Measurements from ENCODE around the gene GPM6B. TPM values are rescaled to one million over a fixed set of nuclear protein-coding genes. Genes with fewer than 3 reads are reported as not detected.

GPM6B gene
- polyA plus RNA-seq, 1 donor from 2014 or later, result 205 TPM

- no peaks in the 10 kb centered on the region for H3K36me3 ChIP-seq (ENCODE audit: insufficient read depth, low read length)
- no peak overlapping the region for H3K4me2 ChIP-seq (ENCODE audit: low read length)
Measured at GRCh38 chrX:13768939-13769338, 48.0 kb downstream of the GPM6B start.

DNA sequence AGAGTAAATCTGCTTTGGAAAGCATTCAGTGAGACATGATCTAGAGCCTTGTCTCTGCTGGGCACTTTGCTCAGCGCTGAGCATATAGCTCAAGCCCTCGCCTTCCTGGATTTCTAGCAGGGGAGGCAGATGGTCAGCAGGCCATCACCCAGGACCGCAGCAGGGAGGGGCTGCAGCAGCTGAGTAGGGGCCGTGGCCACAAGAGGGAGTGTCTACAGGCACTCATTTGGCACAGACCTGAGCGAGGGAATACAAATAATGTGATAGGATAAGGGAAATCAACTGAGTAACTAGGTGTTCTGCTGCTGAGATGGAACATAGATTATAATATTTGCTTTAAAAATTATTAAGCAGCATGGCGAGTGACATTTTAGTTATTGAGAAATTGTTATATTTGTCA is 52.1 kb downstream of the GPM6B start:
- Histone ChIP-seq H3K4me3 (ENCODE audit: low read length) (no peak overlapping the region), H3K27ac (ENCODE audit: low read length) (no peak overlapping the region), H3K4me2 (ENCODE audit: low read length) (no peak overlapping the region), H3K9ac (ENCODE audit: low read length) (no peak overlapping the region), H4K20me1 (ENCODE audit: insufficient read depth) (no peaks in the 10 kb centered on the region), H2AFZ (ENCODE audit: low read depth, low read length) (no peak overlapping the region), H3K9me2 (ENCODE audit: insufficient read depth, low read length) (no peaks in the 10 kb centered on the region), H3K36me3 (ENCODE audit: insufficient read depth, low read length) (no peaks in the 10 kb centered on the region), H3K79me2 (replicated peaks; ENCODE audit: insufficient read depth, low read length) (no peaks in the 10 kb centered on the region), H3F3A (ENCODE audit: insufficient read depth, low read length, poor library complexity, severe bottlenecking) (no peaks in the 10 kb centered on the region), H3K27me3 (ENCODE audit: insufficient read depth, low read depth, low read length) (no peaks in the 10 kb centered on the region), H3K9me3 (ENCODE audit: low read length) (no peaks in the 10 kb centered on the region)
- TF ChIP-seq SMC3 (conservative IDR thresholded peaks at IDR 0.05; ENCODE audit: poor library complexity), result peak; percentile 15
- TF ChIP-seq, protein P1, sequence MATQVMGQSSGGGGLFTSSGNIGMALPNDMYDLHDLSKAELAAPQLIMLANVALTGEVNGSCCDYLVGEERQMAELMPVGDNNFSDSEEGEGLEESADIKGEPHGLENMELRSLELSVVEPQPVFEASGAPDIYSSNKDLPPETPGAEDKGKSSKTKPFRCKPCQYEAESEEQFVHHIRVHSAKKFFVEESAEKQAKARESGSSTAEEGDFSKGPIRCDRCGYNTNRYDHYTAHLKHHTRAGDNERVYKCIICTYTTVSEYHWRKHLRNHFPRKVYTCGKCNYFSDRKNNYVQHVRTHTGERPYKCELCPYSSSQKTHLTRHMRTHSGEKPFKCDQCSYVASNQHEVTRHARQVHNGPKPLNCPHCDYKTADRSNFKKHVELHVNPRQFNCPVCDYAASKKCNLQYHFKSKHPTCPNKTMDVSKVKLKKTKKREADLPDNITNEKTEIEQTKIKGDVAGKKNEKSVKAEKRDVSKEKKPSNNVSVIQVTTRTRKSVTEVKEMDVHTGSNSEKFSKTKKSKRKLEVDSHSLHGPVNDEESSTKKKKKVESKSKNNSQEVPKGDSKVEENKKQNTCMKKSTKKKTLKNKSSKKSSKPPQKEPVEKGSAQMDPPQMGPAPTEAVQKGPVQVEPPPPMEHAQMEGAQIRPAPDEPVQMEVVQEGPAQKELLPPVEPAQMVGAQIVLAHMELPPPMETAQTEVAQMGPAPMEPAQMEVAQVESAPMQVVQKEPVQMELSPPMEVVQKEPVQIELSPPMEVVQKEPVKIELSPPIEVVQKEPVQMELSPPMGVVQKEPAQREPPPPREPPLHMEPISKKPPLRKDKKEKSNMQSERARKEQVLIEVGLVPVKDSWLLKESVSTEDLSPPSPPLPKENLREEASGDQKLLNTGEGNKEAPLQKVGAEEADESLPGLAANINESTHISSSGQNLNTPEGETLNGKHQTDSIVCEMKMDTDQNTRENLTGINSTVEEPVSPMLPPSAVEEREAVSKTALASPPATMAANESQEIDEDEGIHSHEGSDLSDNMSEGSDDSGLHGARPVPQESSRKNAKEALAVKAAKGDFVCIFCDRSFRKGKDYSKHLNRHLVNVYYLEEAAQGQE (IDR thresholded peaks at IDR 0.05; ENCODE audit: borderline replicate concordance), result no peak

More at GRCh38 chrX:13768939-13769338, 48.0 kb downstream of the GPM6B start:
- no peaks in the 10 kb centered on the region for H4K20me1 ChIP-seq (ENCODE audit: insufficient read depth)
- H3K27me3 ChIP-seq (ENCODE audit: insufficient read depth, low read depth, low read length), result no peaks in the 10 kb centered on the region
- no peak for TF ChIP-seq SMC3 (conservative IDR thresholded peaks at IDR 0.05; ENCODE audit: poor library complexity)
- TF ChIP-seq EP300 (conservative IDR thresholded peaks at IDR 0.05; ENCODE audit: poor library complexity, severe bottlenecking), result no peak
- TF ChIP-seq RAD21 (conservative IDR thresholded peaks at IDR 0.05), result no peak
- no peak for TF ChIP-seq TAF1 (IDR thresholded peaks at IDR 0.05; ENCODE audit: low read depth)
- TF ChIP-seq MXI1 (conservative IDR thresholded peaks at IDR 0.05; ENCODE audit: poor library complexity, severe bottlenecking), result no peak
- TF ChIP-seq, protein P1 (IDR thresholded peaks at IDR 0.05; ENCODE audit: borderline replicate concordance), result no peak
- TF ChIP-seq EZH2 (IDR thresholded peaks at IDR 0.05; ENCODE audit: borderline replicate concordance, insufficient read depth, low read length, poor library complexity, severe bottlenecking), result no peak
- no peak for TF ChIP-seq CTCF (IDR thresholded peaks at IDR 0.05; ENCODE audit: poor library complexity, severe bottlenecking)
- no peak for TF ChIP-seq POLR2AphosphoS5 (IDR thresholded peaks at IDR 0.05)
- H3F3A ChIP-seq (ENCODE audit: insufficient read depth, low read length, poor library complexity, severe bottlenecking), result no peaks in the 10 kb centered on the region
- no peaks in the 10 kb centered on the region for H3K79me2 ChIP-seq (replicated peaks; ENCODE audit: insufficient read depth, low read length)
- H3K27ac ChIP-seq (ENCODE audit: low read length), result no peak overlapping the region
- H3K9ac ChIP-seq (ENCODE audit: low read length), result no peak overlapping the region
- H3K4me3 ChIP-seq (ENCODE audit: low read length), result no peak overlapping the region
- no peak overlapping the region for H2AFZ ChIP-seq (ENCODE audit: low read depth, low read length)
- no peaks in the 10 kb centered on the region for H3K9me3 ChIP-seq (ENCODE audit: low read length)
- H3K9me2 ChIP-seq (ENCODE audit: insufficient read depth, low read length), result no peaks in the 10 kb centered on the region
